Lower leg skin (tissue), 3 donors: ENCODE data around the gene SLC9A3.

Source experiments
- POLR2A ChIP-seq, 2 donors: fragments of 450-650 bp; IDR thresholded peaks; one replicate each; pipeline ENCODE4 v1.6.1; 2016 to 2017; ENCODE audit warnings: antibody characterized with exemption in 2 of 2, mild to moderate bottlenecking in 1 of 2, moderate library complexity in 1 of 2
- TF ChIP-seq, protein P1 (sequence below), 3 donors: fragments of 450-650 bp; IDR thresholded peaks; one replicate each; pipeline ENCODE4 v1.5.1; 2016; ENCODE audit warnings: antibody characterized with exemption in 3 of 3, mild to moderate bottlenecking in 3 of 3, moderate library complexity in 2 of 3

GRCh38 chr5:464843-465590 is 59.2 kb downstream of the SLC9A3 start:
- TF ChIP-seq POLR2A (IDR thresholded peaks at IDR 0.05) = no peak
- TF ChIP-seq, protein P1, sequence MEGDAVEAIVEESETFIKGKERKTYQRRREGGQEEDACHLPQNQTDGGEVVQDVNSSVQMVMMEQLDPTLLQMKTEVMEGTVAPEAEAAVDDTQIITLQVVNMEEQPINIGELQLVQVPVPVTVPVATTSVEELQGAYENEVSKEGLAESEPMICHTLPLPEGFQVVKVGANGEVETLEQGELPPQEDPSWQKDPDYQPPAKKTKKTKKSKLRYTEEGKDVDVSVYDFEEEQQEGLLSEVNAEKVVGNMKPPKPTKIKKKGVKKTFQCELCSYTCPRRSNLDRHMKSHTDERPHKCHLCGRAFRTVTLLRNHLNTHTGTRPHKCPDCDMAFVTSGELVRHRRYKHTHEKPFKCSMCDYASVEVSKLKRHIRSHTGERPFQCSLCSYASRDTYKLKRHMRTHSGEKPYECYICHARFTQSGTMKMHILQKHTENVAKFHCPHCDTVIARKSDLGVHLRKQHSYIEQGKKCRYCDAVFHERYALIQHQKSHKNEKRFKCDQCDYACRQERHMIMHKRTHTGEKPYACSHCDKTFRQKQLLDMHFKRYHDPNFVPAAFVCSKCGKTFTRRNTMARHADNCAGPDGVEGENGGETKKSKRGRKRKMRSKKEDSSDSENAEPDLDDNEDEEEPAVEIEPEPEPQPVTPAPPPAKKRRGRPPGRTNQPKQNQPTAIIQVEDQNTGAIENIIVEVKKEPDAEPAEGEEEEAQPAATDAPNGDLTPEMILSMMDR (IDR thresholded peaks at IDR 0.05) = no peak
